GDM1 (cell line): Measurements from ENCODE around the gene RNF187.
A peak's percentile ranks its signal among the peaks of the same experiment; 100 is the strongest.

Experiments used
- DNase-seq: peaks from one replicate; lab custom pipeline; 2025; lab: John Stamatoyannopoulos, UW

Gene RNF187

DNA sequence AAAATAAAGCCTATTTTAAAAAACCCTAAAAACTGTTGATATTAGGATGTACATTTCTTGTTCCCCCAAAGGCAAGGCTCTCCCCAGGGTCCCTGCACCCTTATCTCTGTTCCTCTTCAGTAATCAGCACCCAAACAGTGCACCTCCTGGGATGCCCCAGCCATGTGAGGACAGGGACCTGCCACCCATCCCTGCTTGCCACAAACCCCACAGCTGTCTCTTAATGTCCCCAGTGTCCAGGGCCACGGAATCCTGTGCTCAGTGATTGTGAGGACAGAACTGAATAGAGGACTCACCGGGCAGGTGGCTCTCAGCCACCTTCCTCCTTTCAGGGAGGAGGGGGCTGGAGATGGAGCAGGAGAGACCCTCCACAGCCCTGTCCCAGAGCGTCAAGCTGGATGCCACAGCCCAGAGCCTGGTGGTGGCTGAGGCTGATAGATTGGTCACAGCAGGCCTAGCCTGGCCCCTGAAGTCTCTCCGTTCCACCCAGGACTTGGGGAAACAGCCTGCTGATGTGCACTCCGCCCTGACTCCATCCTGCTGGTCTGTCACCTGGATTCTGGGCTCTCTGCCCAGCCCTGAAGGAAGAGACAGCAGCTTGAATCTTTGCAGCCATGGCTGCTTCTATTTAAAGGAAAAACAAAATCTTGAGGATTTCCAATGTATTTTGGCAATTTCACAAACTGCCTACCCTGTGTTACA is 23.1 kb downstream of the RNF187 start:
- no peak for DNase-seq

DNA sequence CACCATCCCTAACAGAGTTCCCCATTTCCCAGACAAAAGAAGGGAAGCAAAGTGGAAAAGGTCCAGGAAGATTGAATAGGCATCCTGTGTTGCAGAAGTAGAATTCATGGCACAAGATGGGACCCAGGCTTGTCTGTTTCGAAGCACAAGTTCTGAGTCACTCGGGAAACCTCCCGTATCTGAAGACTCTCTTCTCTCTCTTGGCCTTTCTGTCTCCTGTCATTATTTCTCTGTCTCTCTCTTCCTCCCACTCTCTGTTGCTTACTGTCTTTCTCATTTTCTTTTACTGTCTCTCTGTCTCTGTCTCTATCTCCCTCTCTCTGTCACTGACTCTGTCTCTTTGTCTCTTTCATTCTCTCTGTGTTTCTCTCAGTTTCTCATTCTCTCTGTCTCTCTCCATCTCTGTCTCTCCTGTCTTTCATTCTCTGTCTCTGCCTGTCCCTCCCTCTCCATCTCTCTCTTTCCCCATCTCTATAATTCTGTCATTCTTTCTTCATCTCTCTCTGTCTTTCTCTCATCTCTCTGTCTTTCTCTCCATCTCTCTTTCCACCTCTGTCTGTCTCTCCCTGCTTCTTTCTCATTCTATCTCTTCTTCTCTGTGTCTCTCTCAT is 23.7 kb downstream of the RNF187 start:
- no peak for DNase-seq

DNA sequence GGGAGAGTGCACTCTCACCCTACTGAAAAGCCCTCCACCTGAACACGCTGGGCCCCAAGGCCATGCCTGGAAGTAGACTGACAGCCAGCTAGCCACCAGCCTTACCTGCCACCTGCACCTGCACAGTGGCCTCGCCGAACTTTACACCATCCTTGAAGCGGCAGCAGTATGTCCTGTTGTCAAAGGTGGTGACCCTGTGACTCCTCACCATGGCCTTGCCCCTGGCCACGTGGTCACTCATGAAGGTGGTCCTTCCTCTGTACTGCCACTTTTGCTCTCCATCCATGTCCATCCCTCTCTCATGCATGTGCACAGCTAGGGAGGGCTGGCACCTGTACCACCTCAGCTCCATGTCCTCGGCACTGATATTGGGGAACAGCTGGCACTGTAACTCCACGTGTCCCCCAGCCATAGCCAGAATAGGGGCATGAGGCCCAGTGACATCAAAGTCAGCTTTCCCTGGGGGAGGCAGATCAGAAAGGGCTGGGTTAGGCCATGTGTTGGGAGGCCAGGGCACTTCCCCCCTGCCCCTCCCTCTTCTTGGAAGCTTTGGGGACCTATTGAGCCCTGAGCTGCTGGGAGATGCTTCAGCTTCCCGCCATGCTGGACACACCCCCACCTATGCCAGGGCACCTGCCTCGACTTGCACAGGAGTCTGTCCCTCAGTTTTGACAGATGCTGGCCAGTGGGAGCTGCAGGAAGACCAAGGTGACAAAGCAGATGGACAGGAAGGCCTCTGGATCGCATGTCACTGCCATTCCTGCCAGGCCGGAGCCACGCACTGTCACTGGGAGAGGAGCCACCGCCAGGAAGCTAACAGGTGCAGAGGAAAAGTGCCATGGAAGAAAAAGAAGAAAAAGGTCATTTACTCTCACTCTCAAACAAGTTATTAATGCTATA is 24.6 kb downstream of the RNF187 start:
- no peak for DNase-seq

DNA sequence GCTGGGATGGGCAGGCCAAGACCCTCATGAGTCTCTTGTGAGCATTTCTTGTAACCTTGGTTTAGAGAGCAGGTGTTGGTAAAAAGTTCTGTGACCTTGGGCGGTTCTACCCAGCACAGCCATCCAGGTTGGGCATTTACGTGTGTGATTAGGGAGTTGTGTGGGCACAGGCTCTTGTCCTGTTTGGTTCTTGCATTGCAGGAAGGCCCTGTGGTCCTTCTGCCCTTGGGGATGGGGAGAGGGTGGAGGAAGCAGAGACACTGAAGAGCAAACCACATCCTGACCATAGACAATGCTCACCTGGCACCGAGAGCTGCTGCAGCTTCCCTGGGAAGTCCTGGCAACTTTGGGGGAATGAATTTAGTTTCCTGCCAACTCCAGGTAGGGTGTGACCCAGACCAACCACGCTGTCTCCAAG is 25.6 kb downstream of the RNF187 start:
- DNase-seq = no peak

DNA sequence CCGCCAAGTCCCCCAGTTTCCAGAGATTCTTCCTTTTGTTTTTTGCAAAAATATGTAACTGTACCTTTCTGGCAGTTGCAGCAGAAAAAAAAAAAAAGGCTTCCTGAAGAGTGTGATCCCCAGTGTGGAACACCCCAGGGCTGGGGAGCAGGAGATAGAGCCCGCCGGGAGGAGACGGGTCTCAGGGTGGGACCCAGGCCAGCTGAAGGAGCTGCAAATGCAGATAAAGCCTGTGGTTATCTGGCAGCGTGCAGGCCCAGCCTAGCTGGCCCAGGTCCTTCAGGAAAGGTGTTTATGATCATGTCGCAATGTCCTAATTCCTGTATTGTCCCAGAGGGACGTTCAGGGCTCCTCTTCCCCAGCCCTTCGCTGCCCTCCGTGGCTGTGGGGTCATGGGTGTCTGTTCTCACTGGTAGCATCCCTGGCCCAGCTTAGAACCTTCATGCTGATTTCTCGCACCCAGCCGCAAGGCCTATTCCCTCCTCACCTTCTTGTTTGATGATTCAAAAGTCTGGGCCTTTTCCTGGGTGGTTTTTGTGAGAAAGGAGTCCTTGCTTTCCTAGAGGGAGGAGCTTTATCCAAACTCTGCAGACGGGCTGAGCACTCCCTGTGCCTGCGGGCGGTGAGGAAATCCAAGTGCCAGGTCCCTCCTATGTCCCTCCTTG is 26.2 kb downstream of the RNF187 start:
- DNase-seq = no peak

DNA sequence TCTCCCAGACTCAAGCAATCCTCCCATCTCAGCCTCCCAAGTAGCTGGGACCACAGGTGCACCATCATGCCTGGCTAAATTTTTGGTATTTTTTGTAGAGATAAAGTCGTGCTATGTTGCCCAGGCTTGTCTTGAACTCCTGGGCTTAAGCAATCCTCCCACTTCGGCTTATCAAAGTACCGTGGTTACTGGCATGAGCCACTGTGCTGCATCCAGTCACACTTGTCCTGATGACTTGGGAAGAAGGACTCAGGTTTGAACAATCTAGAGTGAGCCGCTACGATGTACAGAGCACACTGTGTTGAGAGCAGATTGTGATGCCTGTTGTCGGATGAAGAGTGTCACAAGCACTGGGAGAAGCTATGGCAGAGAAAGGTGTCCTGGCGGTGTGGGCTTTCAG is 27.2 kb downstream of the RNF187 start:
- DNase-seq = no peak

DNA sequence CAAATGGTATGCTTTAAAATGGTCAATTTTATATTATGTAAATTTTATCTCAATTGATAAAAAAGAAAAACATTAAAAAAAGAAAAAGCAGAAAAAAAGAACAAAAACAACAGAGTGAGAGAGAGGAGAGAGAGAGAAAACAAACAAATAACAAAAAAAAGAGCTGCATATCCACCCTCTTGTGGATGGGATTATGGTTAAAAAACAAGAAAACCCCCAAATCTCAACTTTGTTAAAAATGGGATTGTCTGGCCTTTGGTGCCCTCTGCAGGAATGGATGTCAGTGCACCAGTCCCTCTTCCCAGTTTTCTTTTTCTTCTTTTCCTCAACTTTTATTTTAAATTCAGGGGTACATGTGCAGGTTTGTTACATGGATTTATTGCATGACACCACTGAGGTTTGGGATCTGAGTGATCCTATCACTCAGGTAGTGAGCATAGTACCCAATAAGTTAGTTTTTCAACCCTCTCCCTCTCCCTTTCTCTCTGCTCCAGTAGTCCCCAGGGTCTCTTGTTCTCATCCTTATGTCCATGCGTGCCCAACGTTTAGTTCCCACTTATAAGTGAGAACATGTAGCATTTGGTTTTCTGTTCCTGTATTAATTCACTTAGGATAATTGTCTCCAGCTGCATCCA is 28.1 kb downstream of the RNF187 start:
- DNase-seq = peak; percentile 15

DNA sequence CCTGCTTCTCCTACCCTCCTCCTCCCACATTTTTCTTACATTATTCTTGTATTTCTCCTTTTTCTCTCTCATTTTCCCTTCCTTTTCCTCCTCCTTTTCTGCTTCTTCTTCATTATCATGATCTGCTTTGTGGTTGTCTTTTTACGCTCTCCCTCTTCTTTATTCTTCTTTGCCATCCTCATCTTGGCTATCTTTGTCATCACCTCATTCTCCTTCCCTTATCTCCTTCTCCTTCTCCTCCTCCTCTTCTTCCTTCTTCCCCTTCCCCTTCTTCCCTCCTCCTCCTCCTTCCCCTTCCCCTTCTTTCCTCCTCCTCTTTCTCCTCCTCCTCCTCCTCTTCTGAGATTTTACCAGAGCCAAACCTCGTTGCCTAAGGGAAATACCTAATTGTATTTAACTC is 30.5 kb downstream of the RNF187 start:
- no peak for DNase-seq

DNA sequence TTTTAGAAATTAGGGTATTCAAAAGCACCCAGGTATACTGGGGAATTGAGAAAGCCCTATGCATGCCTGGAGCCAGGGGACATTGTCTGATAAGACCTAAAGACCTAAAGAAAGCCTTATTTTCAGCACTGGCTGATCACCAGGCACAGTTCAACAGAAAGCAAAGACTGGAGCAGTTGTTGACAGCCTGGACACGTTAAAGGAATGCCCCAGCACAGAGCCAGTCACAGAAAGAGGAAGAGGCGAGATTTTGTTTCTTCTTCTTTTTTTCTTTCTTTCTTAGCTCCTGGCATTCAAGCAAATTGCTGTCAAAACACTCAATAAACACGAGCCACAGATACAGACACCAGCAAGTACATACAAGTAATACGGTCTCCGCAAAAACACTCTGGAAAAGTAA is 40.4 kb downstream of the RNF187 start:
- DNase-seq = no peak

DNA sequence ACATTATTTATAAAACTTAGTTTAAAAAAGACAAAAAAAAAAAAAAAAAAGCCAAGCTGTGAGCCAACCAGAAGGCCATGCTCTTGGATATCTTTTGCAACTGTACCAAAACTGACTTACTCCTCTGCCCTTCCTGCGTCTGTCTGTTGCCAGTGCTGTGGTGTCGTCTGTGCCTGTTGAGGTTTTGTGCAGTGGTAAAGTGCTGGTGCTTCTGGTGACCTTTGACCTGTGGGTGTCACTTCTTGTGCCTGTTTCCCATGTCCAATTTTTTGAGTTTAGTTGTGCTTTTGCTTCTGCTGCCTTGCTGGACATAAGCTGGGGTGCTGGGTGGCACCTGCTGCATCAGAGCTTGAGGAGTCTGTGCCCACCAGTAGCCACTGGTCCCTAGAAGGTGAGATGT is 41.4 kb downstream of the RNF187 start:
- no peak for DNase-seq

DNA sequence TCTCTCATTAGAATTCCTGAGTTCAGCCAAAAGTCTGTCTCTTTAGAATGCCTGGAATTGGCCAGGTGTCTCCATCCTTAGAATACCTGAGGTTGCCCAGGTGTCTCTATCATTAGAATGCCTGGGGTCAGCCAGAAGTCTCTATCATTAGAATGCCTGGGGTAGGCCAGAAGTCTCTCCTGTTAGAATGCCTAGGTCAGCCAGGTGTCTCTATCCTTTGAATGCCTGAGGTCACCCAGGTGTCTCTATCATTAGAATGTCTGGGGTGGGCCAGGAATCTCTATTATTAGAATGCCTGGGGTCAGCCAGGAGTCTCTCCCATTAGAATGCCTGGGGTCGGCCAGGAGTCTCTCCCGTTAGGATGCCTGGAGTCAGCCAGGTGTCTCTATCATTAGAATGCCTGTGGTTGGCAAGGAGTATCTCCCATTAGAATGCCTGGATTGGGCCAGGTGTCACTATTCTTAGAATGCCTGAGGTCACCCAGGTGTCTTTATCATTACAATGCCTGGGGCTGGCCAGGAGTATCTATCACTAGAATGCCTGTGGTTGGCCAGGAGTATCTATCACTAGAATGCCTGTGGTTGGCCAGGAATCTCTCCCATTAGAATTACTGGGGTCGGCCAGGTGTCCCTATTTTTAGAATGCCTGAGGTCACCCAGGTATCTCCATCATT is 43.0 kb downstream of the RNF187 start:
- no peak for DNase-seq

DNA sequence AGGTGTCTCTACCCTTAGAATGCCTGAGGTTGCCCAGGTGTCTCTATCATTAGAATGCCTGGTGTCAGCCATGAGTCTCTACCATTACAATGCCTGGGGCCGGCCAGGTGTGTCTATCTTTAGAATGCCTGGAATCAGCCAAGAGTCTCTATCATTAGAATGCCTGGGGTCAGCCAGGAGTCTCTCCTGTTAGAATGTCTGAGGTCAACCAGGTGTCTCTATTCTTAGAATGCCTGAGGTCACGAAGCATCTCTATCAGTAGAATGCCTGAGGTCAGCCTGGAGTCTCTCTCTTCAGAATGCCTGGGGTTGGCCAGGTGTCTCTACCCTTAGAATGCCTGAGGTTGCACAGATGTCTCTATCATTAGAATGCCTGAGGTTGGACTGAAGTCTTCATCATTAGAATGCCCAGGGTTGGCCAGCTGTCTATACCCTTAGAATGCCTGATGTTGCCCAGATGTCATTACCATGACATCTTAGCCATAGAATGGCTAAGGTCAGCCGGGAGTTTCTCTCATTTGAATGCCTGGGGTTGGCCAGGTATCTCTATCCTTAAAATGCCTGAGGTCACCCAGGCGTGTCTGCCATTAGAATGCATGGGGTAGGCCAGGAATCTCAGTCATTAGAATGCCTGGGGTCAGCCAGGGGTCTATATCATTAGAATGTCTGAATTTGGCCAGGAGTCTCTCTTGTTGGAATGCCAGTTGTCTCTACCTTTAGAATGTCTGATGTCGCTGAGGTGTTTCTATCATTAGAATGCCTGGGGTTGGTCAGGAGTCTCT is 44.0 kb downstream of the RNF187 start:
- no peak for DNase-seq

DNA sequence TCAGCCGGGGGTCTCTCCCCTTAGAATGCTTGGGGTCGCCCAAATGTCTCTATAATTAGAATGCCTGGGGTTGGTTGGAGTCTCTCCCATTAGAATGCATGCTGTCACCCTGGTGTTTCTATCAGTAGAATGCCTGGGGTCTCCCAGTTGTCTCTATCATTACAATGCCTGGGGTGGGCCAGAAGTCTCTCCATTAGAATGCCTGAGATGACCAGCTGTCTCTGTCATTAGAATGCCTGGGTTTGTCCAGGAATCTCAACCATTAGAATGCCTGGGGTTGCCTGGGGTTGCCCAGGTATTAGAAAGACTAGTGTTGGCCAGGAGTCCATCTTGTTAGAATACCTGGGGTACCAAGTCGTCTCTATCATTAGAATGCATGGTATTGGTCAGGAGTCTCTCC is 51.6 kb downstream of the RNF187 start:
- DNase-seq = no peak

DNA sequence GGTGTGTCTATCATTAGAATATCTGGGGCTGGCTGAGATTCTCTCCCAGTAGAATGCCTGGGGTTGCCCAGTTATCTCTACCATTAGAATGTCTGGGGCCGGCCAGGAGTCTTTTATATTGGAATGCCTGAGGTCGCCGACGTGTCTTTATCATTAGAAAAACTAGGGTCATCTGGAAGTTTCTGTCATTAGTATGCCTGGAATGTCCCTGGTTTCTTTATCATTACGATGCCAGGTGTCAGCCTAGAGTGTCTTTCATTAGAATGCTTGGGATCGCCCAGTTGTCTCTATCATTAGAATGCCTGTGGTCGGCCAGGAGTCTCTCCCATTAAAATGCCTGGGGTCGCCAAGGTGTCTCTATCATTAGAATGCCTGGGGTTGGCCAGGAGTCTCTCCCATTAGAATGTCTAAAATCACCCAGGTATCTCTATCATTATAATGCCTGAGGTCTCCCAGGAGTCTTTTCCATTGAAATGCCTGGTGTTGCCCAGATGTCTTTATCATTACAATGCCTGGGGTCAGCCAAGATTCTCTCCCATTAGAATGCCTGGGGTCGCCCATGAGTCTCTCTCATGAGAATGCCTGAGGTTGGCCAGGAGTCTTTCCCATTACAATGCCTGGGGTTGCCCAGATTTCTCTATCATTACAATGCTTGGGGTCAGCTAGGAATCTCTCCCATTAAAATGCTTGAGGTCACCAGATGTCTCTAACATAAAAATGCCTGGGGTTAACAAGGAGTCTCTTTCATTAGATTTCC is 53.2 kb downstream of the RNF187 start:
- no peak for DNase-seq

DNA sequence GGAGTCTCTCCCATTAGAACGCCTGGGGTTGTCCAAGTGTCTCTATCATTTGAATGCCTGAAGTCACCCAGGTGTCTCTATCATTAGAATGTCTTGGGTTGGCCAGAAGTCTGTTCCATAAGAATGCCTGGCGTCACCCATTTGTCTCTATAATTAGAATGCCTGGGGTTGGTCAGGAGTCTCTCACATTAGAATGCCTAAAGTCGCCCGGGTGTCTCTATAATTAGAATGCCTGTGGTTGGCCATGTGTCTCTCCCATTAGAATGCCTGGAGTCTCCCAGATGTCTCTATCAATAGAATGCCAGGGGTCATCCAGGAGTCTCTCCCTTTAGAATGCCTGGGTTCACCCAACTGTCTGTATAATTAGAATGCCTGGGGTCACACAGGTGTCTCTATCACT is 54.5 kb downstream of the RNF187 start:
- no peak for DNase-seq

DNA sequence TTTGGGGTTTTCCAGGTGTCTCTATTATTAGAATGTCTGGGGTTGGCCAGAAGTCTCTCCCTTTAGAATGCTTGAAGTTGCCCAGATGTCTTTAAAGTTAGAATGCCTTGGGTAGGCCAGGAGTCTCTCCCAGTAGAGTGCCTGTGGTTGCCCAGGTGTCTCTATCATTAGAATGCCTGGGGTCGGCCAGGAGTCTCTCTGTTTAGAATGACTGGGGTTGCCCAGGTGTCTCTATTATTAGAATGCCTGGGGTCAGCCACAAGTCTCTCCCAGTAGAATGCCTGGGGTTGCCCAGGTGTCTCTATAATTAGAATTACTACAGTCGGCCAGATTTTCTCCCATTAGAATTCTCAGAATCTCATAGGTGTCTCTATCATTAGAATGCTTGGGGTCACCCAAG is 55.2 kb downstream of the RNF187 start:
- no peak for DNase-seq

DNA sequence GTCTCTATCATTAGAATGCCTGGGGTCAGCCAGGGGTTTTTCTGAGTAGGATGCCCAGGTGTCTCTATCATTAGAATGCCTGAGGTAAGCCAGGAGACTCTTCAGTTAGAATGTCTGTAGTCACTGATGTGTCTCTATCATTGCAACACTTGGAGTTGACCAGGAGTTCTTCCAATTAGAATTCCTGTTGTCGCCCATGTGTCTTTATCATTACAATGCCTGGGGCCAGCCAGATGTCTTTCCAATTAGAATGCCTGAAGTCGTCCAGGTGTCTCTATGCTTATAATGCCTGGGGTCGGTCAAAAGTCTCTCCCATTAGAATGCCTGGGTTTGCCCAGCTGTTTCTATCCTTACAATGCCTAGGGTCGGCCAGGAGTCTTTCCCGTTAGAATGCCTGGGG is 55.8 kb downstream of the RNF187 start:
- DNase-seq = no peak

DNA sequence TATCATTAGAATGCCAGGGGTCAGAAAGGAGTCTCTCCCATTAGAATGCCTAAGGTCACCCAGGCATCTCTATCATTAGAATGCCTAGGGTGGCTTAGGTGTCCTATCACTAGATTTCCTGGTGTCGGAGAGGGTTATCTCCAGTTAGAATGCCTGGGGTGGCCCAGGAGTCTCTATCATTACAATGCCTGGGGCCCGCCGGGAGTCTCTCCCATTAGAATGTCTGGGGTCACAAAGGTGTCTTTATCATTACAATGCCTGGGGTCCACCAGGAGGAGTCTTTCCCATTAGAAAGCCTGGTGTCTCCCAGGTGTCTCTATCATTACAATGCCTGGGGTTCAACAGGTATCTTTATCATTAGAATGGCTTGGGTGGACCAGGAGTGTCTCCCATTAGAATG is 56.2 kb downstream of the RNF187 start:
- no peak for DNase-seq

DNA sequence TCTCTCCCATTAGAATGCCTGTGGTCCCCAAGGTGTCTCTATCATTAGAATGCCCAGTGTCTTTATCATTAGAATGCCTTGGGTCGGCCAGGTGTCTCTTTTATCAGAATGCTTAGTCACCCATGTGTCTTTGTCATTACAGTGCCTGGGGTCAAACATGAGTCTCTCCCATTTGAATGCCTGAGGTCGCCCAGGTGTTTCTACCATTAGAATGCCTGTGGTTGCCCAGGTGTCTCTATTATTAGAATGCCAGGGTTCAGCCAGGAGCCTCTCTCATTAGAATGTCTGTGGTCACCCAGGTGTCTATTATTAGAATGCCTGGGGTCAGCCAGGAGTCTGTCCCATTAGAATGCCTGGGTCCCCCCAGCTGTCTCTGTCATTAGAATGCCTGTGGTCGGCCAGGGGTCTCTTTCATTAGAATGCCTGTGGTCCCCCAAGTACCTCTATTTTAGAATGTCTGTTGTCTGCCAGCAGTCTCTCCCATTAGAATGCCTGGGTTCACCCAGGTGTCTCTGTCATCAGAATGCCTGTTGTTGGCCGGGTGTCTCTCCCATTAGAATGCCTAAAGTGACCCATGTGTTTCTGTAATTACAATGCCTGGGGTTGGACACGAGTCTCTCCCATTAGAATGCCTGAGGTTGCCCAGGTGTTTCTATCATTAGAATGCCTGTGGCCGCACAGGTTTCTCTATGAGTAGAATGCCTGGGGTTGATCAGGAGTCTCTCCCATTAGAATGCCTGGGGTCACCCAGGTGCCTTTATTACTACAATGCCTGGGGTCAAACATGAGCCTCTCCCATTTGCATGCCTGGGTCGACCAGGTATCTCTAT is 57.1 kb downstream of the RNF187 start:
- DNase-seq = no peak
